ENCODE data around the gene SYNDIG1.

SYNDIG1 gene

GRCh38 chr20:24679448-24680047 lies 210.1 kb downstream of the SYNDIG1 start:
- DNase-seq, result no peak

GRCh38 chr20:24681634-24682495 lies 212.4 kb downstream of the SYNDIG1 start:
- no peak for DNase-seq

DNA sequence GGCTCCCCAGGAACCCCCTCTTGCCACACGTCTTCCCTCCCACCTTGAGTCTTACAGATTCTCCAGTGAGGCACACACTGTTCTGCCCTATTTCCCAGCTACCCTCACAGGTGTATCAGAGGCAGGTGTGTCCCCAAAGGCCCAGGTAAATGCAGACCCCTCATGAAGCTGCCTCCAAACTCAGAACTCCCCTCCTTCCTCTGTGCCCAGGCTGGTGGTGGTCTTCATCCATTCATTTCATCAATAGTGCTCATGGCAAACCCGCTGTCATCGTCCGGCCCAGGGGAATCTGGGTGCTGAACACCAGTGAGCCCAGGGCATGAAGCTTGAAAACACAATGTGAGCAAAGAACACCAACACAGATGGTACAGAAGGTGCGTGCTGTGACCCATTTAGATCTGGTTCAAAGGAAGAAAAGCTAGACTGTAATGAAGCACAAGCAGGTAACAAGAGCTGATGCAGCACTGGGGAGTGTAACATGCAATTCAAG lies 213.1 kb downstream of the SYNDIG1 start:
- peak; percentile 6 for DNase-seq

DNA sequence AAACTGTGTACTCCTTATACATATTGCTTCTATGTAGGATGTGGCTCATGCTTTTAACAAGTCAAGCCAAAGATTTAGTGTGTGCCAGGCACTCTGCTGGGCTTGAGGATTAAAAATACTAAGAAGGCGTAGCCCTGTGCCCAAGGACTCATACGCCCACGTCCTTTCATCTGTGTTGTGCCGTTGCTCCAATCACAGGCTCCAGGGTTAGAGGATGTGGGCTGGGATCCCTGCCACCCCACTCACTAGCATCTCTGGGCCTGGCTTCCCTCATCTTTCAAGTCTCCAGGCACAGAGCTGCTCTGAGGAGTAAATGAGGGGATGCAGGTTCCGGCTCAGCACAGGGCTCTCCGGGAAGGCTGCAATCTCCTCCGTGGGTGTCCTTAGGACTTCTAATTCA lies 214.2 kb downstream of the SYNDIG1 start:
- DNase-seq, result peak; percentile 12

DNA sequence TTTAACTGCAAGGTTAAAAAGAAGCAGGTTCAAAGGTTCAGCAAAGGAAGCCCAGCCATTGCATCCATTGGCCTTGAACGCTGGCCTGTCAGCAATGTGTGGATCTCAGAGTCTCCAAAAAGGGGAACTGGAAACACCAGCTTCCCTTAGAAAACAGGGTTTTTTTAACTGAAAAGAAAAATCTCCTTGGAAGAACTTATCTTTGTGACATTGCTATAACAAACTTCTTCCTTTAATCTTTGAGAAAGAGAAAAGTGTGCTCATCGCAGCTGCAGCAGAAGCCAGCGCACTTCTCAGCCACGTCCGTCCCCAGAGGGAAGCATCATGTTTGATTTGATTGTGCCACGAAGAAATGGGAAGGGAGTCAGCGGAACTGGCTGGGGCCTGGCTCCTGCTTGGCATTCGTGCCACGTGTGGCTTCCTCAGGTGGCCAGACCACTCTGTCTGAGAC lies 215.0 kb downstream of the SYNDIG1 start:
- peak; percentile 17 for DNase-seq

DNA sequence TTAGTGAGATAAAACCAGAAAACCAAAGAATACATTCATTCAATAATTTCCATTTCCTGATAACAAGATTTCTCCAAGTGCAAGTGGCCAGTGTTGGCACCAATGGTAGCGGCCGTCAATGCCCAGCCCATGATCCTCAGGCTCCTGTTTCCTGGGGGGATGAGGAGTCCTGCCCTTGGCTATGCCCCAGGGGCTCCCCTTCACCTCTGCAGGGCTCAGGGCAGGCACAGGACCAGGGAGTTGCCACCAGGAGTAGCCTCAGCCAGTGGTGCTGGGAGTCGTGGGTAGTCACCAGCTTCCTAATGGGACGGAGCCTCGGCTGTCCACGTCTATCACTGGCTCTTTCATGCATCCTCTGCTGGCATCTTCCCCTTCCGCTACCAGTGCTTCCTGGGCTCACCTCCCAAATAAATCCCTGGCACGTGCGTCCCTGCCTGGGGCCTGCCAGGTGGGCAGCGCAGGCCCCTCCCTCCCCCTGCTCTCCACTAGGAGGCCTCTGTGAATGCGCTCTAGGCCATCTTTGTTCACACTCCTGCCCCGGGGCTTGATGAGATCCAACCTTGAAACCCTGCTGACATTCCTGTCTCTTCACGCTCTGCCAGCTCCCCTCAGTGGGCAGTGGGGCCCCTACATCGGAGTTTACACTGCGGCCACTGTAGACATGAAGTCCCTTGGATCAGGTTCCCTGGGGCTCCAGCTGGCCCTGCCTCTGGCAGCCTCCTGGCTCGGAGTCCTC lies 215.7 kb downstream of the SYNDIG1 start:
- peak; percentile 19 for DNase-seq

- peak; percentile 4 for DNase-seq
These were observed 216.3 kb downstream of the SYNDIG1 start for GRCh38 chr20:24685736-24686135.

- DNase-seq, result peak; percentile 3
These were observed 216.7 kb downstream of the SYNDIG1 start for GRCh38 chr20:24686156-24686555.

DNA sequence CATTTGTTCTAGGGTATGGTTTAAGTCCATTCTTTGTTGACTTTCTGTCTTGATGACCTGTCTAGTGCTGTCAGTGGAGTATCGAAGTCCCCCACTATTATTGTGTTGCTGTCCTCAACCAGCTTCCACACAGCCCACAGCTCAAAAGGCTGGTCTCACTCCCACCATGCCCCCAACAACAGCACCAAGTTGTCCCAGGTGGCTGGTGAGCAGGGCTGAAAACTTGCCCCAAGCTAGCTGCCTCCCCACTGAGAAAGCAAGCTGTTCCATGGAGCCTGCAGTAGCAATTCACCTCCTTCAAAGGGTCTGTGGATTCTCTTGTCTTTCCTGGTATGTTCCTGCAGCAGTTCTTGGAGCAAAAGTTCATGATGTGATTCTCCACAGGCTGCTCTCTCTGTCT lies 221.0 kb downstream of the SYNDIG1 start:
- DNase-seq, result no peak

DNA sequence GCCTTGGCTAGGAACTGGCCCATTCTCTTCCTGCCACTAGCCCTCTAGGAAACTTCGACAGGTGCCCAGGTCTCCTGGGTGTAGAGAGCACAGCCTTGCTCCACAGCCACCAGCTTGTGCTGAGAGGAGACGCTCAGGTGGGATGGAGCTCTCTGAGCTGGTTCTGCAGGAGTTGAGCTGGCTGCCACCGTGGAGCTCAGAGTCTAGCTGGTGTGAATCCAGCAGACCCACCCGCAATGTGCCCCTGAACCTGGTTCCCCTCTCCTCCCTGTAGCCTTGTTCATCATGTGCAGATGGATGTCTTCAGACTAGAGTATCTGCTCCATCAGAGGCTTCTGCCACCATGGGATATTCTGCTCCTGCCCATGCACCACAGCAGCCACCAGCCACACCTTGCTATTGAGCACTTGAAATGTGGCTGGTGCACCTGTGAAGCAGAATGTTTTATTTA lies 222.5 kb downstream of the SYNDIG1 start:
- DNase-seq, result no peak

- no peak for DNase-seq
These were observed 223.2 kb downstream of the SYNDIG1 start for GRCh38 chr20:24692446-24693200.

GRCh38 chr20:24693466-24694156 lies 224.2 kb downstream of the SYNDIG1 start:
- no peak for DNase-seq

GRCh38 chr20:24694157-24694726 lies 224.8 kb downstream of the SYNDIG1 start:
- peak; percentile 49 for DNase-seq

GRCh38 chr20:24694727-24695528 lies 225.5 kb downstream of the SYNDIG1 start:
- no peak for DNase-seq

DNA sequence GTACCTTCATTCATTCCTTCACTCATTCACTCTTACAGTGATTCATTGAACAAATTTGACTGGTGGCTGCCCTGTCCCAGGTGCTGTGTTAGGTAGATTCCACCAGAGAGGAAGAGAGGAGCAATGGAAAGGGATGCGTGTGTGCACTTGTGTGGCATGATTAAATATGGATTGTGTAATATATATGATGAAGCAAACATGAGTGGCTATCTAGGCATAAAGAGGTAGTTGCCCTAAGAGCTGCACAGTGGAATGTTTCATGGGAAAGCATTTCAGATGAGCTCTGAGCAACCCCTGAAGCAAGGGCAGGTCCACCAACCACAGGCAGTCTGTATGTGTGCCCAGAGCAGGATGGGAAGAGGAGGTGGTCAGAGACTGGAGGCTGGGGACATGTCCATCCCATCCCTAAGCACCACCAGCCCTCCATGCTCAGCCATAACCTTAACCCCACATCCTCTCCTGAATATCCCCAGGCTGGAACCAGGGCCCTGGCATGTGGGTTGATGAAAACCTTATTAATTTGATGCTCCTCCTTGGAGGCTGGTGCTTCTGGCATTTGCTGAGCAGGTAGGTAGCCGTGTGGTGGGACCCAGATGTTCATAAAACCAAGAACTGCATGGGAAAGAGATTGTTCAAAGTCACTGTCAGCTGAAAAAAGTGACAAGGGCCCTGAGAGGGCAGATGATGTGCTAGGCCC lies 226.2 kb downstream of the SYNDIG1 start:
- DNase-seq, result no peak

GRCh38 chr20:24696396-24696795 lies 227.0 kb downstream of the SYNDIG1 start:
- no peak for DNase-seq

- DNase-seq, result no peak
These were observed 228.0 kb downstream of the SYNDIG1 start for GRCh38 chr20:24697411-24697810.

- DNase-seq, result no peak
These were observed 228.8 kb downstream of the SYNDIG1 start for GRCh38 chr20:24698189-24698588.

DNA sequence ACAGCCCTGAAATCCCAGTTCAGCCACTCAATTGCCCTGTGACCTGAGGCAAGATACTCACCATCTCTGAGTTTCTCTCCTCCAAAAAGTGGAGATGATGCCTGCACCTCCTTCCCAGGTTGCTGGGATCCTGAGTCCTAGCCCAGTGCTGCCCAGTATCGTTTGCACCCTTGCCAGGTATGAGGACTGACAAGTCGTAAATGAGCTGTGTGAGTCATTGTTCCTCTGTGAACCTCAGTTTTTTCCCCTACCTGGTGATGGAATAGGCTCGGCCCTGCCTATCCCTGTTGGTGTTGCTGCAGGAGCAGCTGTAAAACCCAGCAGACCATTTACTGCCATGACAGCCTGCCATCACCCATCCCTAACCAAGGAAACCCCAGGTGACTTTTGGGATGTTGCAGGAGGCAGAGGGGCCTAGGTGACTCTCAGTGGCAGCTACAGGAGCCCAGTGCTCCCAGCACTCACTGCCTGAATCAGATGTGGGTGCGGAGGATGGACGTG lies 229.3 kb downstream of the SYNDIG1 start:
- no peak for DNase-seq
